SK-N-MC (cell line): ENCODE measurements around the gene PMM1.

Source experiments
- DNase-seq: peaks from one replicate; pipeline ENCODE4 v3.0.0-alpha.2; 2011; ENCODE audit warnings: low read depth, low spot score
- H3K27ac ChIP-seq: fragments of 200-600 bp; sonication (generic); 2 replicates; pipeline ENCODE4 v1.5.1; 2016; ENCODE audit warnings: mixed run types
- H3K36me3 ChIP-seq: fragments of 200-600 bp; sonication (generic); 2 replicates; pipeline ENCODE4 v1.6.1; 2017; ENCODE audit warnings: antibody characterized with exemption, low read length, mixed read lengths; ENCODE audit not compliant: insufficient read depth
- H3K4me3 ChIP-seq: fragments of 200-600 bp; sonication (generic); 2 replicates; pipeline ENCODE4 v1.5.1; 2016
- H3K9ac ChIP-seq: fragments of 200-600 bp; sonication (generic); 2 replicates; pipeline ENCODE4 v1.8.0; 2017; ENCODE audit warnings: mixed run types, mixed read lengths; ENCODE audit not compliant: insufficient read length
- H3K9me3 ChIP-seq: fragments of 200-600 bp; sonication (generic); 2 replicates; pipeline ENCODE4 v1.6.1; 2017; ENCODE audit warnings: low read depth, mild to moderate bottlenecking, antibody characterized with exemption, low read length, moderate library complexity, mixed read lengths
- EZH2 ChIP-seq: fragments of 200-600 bp; sonication (generic); IDR thresholded peaks from one replicate; pipeline ENCODE4 v1.6.1; 2017; ENCODE audit warnings: antibody characterized with exemption
- FOXP2 ChIP-seq: optimal IDR thresholded peaks from 2 replicates; pipeline ENCODE3; 2011; ENCODE audit warnings: mild to moderate bottlenecking, moderate library complexity; ENCODE audit not compliant: insufficient read depth; ENCODE audit errors: extremely low read length, control extremely low read depth
- POLR2AphosphoS5 ChIP-seq: IDR thresholded peaks from 2 replicates; pipeline ENCODE4 v1.6.1; 2012; ENCODE audit warnings: mild to moderate bottlenecking, low read depth, low read length, borderline replicate concordance

The PMM1 gene

GRCh38 chr22:41585898-41586297 lies 3.7 kb downstream of the PMM1 start:
- no peak for TF ChIP-seq POLR2AphosphoS5
- TF ChIP-seq EZH2, result no peak
- TF ChIP-seq FOXP2, result no peak

GRCh38 chr22:41584881-41585280 lies 4.8 kb downstream of the PMM1 start:
- Histone ChIP-seq H3K36me3 (no peaks in the 10 kb centered on the region), H3K9me3 (no peaks in the 10 kb centered on the region), H3K9ac (no peak overlapping the region), H3K4me3 (no peak overlapping the region), H3K27ac (no peak overlapping the region)
- TF ChIP-seq EZH2 (no peak), FOXP2 (no peak), POLR2AphosphoS5 (no peak)
- DNase-seq, result no peak

More at GRCh38 chr22:41585898-41586297, 3.7 kb downstream of the PMM1 start:
- Histone ChIP-seq H3K9ac (no peak overlapping the region), H3K36me3 (no peaks in the 10 kb centered on the region), H3K27ac (no peak overlapping the region), H3K4me3 (no peak overlapping the region), H3K9me3 (no peaks in the 10 kb centered on the region)
- DNase-seq, result no peak

DNA sequence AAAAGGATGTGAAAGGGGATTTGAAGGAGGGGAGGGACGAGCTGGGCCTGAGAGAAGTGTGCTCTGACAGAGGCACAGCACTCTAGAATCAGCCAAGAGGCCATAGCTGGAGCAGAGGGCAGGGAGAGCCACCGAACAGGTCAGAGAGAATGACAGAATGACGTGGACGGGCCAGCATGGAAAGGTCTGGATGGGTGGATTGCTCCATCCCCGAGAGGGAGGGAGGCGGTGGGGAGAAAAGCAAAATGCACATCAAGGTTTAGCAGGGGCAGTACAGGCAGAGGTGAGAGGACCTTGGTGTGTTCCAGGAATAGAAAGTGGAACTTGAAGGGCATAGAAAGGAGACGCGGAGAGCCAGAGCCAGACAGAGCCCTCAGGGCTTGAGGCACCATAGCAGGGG lies 6.9 kb downstream of the PMM1 start:
- TF ChIP-seq POLR2AphosphoS5 (no peak), EZH2 (no peak), FOXP2 (no peak)
- H3K4me3 ChIP-seq, result no peak overlapping the region
- no peaks in the 10 kb centered on the region for H3K9me3 ChIP-seq
- no peaks in the 10 kb centered on the region for H3K36me3 ChIP-seq
- H3K9ac ChIP-seq, result no peak overlapping the region
- H3K27ac ChIP-seq, result no peak overlapping the region
- no peak for DNase-seq

DNA sequence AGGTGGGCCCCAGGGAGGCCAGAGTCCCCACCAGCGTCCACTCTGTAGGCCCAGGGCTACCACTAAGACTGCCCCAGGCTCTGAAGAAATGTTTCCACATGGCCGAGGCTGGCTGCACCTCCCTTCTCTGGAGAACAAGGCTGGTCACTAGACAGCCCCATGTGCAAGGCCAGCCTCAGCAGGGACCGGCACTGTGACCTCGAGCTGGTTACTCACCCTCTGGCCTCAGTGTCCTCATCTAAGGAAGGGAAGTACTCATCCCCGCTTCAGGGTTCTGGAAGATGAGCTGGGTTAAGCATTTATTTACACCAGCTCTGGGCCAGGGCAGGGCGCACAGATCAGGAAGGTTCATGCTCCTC lies 9.7 kb downstream of the PMM1 start:
- TF ChIP-seq FOXP2, result no peak
- TF ChIP-seq POLR2AphosphoS5, result no peak
- TF ChIP-seq EZH2, result no peak
- H3K27ac ChIP-seq, result no peak overlapping the region
- no peaks in the 10 kb centered on the region for H3K9me3 ChIP-seq
- no peaks in the 10 kb centered on the region for H3K36me3 ChIP-seq
- H3K9ac ChIP-seq, result no peak overlapping the region
- H3K4me3 ChIP-seq, result no peak overlapping the region
- no peak for DNase-seq

DNA sequence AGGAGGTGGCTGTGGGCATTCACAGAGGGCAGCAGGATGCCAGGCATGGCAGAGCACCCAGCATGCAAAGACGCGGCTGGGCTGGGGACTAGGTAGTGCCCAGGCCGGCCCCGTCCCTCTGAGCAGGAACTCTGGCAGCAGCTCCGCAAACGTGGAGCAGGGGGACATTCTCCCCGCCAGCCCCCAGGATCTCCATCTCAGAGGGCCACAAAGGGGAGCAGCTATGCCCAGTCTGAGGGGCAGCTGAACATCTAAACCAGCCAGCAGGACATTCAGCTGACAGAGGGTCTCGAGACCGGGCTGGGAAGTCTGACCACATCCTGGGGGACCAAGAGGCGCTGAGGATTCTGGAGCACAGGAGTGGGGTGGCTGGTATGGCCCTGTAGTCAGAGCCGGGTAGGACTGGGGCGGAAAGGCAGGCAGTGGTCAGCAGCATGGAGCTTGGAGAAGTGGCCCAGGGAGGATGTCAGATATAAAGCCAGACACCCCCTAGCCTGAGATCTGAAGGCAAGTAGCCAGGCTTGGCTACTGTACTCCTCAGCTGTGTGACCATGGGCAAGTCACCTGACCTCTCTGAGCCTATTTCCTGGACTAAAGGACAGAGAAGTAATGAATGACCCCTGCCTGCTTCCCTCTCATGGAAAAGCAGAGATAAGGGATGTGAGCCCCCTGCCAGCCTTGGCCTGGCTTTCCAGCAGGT lies 10.2 kb downstream of the PMM1 start:
- H3K9me3 ChIP-seq, result no peaks in the 10 kb centered on the region
- TF ChIP-seq EZH2, result no peak
- no peak for TF ChIP-seq POLR2AphosphoS5
- no peak for TF ChIP-seq FOXP2
- H3K4me3 ChIP-seq, result no peak overlapping the region
- H3K9ac ChIP-seq, result no peak overlapping the region
- no peaks in the 10 kb centered on the region for H3K36me3 ChIP-seq
- no peak for DNase-seq
- no peak overlapping the region for H3K27ac ChIP-seq

- H3K4me3 ChIP-seq, result no peak overlapping the region
- no peak overlapping the region for H3K27ac ChIP-seq
- no peak for DNase-seq
- H3K9me3 ChIP-seq, result no peaks in the 10 kb centered on the region
- TF ChIP-seq POLR2AphosphoS5, result no peak
- no peak for TF ChIP-seq EZH2
- TF ChIP-seq FOXP2, result no peak
- H3K9ac ChIP-seq, result no peak overlapping the region
- no peaks in the 10 kb centered on the region for H3K36me3 ChIP-seq
These were observed 10.8 kb downstream of the PMM1 start for GRCh38 chr22:41578818-41579217.

GRCh38 chr22:41578114-41578513 lies 11.5 kb downstream of the PMM1 start:
- Histone ChIP-seq H3K36me3 (no peaks in the 10 kb centered on the region), H3K27ac (no peak overlapping the region)
- TF ChIP-seq EZH2 (no peak), POLR2AphosphoS5 (no peak), FOXP2 (no peak)

GRCh38 chr22:41576877-41577276 lies 12.8 kb downstream of the PMM1 start:
- Histone ChIP-seq H3K9me3 (no peaks in the 10 kb centered on the region), H3K27ac (no peak overlapping the region), H3K4me3 (no peak overlapping the region), H3K36me3 (no peaks in the 10 kb centered on the region), H3K9ac (no peak overlapping the region)
- DNase-seq, result no peak
- TF ChIP-seq POLR2AphosphoS5, result no peak
- no peak for TF ChIP-seq EZH2
- no peak for TF ChIP-seq FOXP2

More at GRCh38 chr22:41578114-41578513, 11.5 kb downstream of the PMM1 start:
- Histone ChIP-seq H3K9ac (no peak overlapping the region), H3K4me3 (no peak overlapping the region), H3K9me3 (no peaks in the 10 kb centered on the region)
- no peak for DNase-seq

DNA sequence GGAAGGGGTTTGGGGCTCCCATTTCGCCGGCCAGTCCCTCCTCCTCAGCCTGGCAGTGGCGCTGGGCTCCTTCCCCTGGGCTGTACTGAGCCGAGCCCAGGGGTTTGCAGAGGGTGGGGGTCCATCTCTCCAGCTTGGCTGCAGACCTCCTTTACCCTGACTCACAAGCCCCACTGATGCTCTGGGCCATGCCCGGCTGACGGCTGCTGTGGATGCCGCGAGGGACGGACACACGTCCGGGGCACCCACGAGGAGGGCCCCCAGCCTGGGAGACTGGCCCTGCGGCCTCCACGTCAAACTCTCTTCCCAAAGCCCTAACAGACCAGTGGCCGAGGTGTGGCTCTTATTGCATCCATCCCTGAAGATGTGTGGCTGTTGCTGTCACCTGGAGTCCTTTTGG lies 14.1 kb downstream of the PMM1 start:
- Histone ChIP-seq H3K27ac (no peak overlapping the region), H3K9me3 (no peaks in the 10 kb centered on the region), H3K4me3 (no peak overlapping the region), H3K36me3 (no peaks in the 10 kb centered on the region), H3K9ac (no peak overlapping the region)
- DNase-seq, result no peak
- TF ChIP-seq EZH2 (no peak), POLR2AphosphoS5 (no peak), FOXP2 (no peak)

DNA sequence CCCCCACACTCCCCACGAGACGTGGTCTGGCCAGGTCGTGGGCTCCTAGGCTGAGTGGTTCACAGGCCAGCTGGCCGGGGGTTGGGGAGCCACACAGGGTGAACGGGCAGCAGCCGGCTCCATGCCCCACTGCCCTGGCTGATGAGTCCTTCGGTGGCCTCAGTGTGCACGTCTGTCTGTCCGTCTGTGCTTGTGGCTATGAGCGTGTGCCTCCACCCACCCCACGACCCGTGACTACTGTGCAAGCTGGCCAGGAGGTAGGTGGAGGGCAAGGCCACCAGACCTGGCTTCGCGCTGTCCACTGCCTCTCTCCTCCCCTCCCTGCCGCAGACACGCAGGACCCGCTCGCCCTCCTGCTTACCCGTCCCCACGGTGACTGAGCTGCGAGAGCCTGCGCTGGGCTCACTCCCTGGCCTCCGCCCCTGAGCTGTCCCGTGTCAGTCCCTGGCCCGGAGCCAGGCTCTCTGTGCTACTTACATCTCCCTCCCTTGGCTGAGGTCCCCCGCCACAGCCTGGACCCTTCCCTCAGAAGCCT lies 14.7 kb downstream of the PMM1 start:
- DNase-seq, result no peak
- H3K9ac ChIP-seq, result no peak overlapping the region

More for the DNA sequence above, 14.7 kb downstream of the PMM1 start:
- H3K27ac ChIP-seq, result no peak overlapping the region
- no peak overlapping the region for H3K4me3 ChIP-seq
- no peak for TF ChIP-seq FOXP2
- TF ChIP-seq EZH2, result no peak
- no peak for TF ChIP-seq POLR2AphosphoS5
- H3K36me3 ChIP-seq, result no peaks in the 10 kb centered on the region
- H3K9me3 ChIP-seq, result no peaks in the 10 kb centered on the region
